Measurements from ENCODE around the gene MRPL14. TPM values are rescaled to one million over a fixed set of nuclear protein-coding genes. Genes with fewer than 3 reads are reported as not detected.

The MRPL14 gene
- total RNA-seq, 1 donor from 2014 or later, result 30.3 TPM

DNA sequence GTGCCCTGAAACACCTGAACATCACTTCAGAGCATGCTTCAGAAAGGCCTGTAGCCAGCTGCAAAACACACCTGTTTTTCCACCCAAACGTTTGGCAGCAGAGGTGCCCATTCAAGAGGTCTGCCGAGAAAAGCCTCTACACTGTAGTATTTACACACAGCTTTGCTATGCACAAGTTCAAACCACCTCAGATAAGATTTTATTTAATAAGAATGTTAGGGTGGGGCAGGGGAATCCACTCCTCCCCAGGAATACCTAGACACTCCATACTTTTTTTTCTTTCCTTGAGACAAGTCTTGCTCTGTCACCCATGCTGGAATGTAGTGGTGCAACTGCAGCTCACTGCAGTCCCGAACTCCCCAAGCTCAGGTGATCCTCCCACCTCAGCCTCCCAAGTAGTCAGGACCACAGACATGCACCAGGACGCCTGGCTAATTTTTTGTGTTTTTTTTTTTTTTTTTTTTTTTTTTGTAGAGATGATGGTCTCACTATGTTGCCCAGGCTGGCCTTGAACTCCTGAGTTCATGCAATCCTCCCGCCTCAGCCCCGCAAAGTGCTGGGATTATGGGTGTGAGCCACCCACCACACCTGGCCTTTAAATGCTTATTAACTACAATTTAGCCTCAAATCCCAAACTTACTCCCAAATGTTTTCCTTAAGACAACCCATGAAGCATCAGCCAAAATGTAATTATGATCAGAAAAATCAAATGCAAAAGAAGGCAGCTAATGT, 9.7 kb downstream of the MRPL14 start:
- DNase-seq (ENCODE audit: low spot score), result no peak
- H3K4me3 Mint-ChIP-seq (ENCODE audit: unreplicated experiment), result no peak overlapping the region
- peaks cover 9% of the 10 kb centered on the region for H3K4me1 Mint-ChIP-seq (ENCODE audit: unreplicated experiment)
- peaks cover 21% of the 10 kb centered on the region for H3K36me3 Mint-ChIP-seq (ENCODE audit: low read depth, unreplicated experiment)
- TF ChIP-seq, protein P1, sequence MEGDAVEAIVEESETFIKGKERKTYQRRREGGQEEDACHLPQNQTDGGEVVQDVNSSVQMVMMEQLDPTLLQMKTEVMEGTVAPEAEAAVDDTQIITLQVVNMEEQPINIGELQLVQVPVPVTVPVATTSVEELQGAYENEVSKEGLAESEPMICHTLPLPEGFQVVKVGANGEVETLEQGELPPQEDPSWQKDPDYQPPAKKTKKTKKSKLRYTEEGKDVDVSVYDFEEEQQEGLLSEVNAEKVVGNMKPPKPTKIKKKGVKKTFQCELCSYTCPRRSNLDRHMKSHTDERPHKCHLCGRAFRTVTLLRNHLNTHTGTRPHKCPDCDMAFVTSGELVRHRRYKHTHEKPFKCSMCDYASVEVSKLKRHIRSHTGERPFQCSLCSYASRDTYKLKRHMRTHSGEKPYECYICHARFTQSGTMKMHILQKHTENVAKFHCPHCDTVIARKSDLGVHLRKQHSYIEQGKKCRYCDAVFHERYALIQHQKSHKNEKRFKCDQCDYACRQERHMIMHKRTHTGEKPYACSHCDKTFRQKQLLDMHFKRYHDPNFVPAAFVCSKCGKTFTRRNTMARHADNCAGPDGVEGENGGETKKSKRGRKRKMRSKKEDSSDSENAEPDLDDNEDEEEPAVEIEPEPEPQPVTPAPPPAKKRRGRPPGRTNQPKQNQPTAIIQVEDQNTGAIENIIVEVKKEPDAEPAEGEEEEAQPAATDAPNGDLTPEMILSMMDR (IDR thresholded peaks at IDR 0.05; ENCODE audit: unreplicated experiment), result no peak
- peaks cover 8% of the 10 kb centered on the region for H3K27me3 Mint-ChIP-seq (ENCODE audit: unreplicated experiment)
- no peak overlapping the region for H3K27ac Mint-ChIP-seq (ENCODE audit: unreplicated experiment)
- H3K9me3 Mint-ChIP-seq (ENCODE audit: unreplicated experiment), result no peaks in the 10 kb centered on the region

DNA sequence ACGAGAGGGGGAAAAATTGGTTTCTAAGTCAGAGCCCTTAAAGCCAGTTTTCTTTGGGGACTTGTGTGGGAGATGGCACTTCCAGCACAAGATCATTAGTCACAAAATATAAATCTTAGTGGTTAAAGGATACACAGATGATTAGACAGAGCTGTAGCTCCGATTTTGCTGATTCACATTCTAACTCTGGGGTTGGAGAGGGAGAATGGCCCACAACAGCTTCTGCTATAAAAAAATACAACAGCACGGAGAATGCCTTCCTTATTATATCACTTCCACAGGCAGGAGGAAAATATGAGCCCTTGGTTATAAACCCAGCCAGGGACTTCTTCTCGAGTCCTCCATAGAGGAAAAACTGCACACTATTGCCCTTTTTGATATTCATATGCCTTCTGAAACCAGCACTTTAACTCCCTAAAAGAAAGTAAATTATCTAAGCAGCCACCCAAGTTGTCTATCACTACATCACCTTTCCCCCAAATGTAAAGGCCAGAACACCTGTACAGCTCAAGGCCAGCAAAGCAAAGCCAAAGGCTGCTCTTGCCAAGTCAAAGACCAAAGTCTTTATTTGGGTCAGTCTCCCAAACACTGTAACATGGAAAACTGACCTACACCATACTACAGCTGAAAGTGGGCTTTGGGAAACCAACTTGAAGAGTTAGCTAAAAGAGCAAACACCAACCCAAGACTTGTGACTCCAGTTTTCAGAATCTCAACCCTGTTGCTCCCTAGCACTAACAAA, 10.4 kb downstream of the MRPL14 start:
- Mint-ChIP-seq H3K36me3 (ENCODE audit: low read depth, unreplicated experiment) (peaks cover 27% of the 10 kb centered on the region), H3K27ac (ENCODE audit: unreplicated experiment) (no peak overlapping the region), H3K4me1 (ENCODE audit: unreplicated experiment) (peaks cover 5% of the 10 kb centered on the region), H3K9me3 (ENCODE audit: unreplicated experiment) (no peaks in the 10 kb centered on the region), H3K4me3 (ENCODE audit: unreplicated experiment) (no peak overlapping the region), H3K27me3 (ENCODE audit: unreplicated experiment) (peaks cover 8% of the 10 kb centered on the region)
- TF ChIP-seq, protein P1 (IDR thresholded peaks at IDR 0.05; ENCODE audit: unreplicated experiment), result no peak
- DNase-seq (ENCODE audit: low spot score), result no peak

DNA sequence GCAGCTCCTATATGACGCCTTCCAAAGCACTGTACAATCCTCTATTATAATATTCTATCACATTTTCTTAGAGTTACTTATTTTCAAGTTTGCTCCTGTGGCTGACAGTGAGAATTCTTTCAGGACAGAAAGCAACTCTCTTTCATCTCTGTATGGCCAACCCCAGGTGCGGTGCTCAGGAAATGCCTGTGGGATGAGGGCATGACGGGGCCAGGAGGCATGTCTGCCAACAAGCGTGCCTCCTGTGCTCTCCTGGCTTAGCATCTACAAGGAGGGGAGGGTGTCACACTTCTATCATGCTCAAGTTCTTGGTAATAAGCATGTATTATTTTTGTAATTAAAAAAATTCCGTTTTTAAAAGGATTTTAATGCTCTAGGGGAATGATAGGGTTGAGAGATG, 11.4 kb downstream of the MRPL14 start:
- no peak overlapping the region for H3K27ac Mint-ChIP-seq (ENCODE audit: unreplicated experiment)
- TF ChIP-seq, protein P1 (IDR thresholded peaks at IDR 0.05; ENCODE audit: unreplicated experiment), result no peak
- peaks cover 8% of the 10 kb centered on the region for H3K27me3 Mint-ChIP-seq (ENCODE audit: unreplicated experiment)
- no peak for DNase-seq (ENCODE audit: low spot score)
- H3K9me3 Mint-ChIP-seq (ENCODE audit: unreplicated experiment), result no peaks in the 10 kb centered on the region
- H3K4me3 Mint-ChIP-seq (ENCODE audit: unreplicated experiment), result peak overlapping the region; percentile 18
- peaks cover 5% of the 10 kb centered on the region for H3K4me1 Mint-ChIP-seq (ENCODE audit: unreplicated experiment)
- H3K36me3 Mint-ChIP-seq (ENCODE audit: low read depth, unreplicated experiment), result peaks cover 36% of the 10 kb centered on the region

DNA sequence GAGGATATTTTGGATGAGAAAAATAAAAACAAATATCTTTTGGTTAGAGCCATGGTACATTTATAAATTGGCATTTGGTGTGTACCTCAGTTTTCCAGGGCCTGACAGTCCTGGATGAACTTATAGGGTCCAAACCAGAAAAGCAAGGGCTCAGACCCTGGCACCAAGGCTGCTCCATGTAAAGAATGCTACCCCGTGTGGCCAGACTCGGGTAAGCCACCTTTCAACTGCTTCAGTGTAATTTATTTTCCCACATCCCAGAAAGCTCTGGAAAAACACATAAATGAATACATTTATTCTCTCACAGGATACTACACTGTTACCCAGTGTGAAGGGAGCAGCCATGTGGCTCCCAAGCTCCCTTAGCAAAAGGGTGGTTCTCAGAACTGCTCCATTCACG, 13.8 kb downstream of the MRPL14 start:
- Mint-ChIP-seq H3K27me3 (ENCODE audit: unreplicated experiment) (peaks cover 7% of the 10 kb centered on the region), H3K36me3 (ENCODE audit: low read depth, unreplicated experiment) (peaks cover 48% of the 10 kb centered on the region), H3K27ac (ENCODE audit: unreplicated experiment) (no peak overlapping the region), H3K4me3 (ENCODE audit: unreplicated experiment) (no peak overlapping the region), H3K4me1 (ENCODE audit: unreplicated experiment) (no peaks in the 10 kb centered on the region), H3K9me3 (ENCODE audit: unreplicated experiment) (no peaks in the 10 kb centered on the region)
- DNase-seq (ENCODE audit: low spot score), result no peak
- TF ChIP-seq, protein P1 (IDR thresholded peaks at IDR 0.05; ENCODE audit: unreplicated experiment), result peak; percentile 17

Measured in endothelial cell (in vitro differentiated cells).